Measurements from ENCODE around the gene GLB1L. TPM values are rescaled to one million over a fixed set of nuclear protein-coding genes. Genes with fewer than 3 reads are reported as not detected.

Gene GLB1L
- total RNA-seq, 1 donor = 21.0 TPM

- Histone ChIP-seq H3K36me3 (ENCODE audit: insufficient read depth, low read length) (no peaks in the 10 kb centered on the region), H3K79me2 (ENCODE audit: insufficient read depth, low read length) (no peaks in the 10 kb centered on the region), H2AFZ (ENCODE audit: low read length) (no peak overlapping the region), H3K4me1 (ENCODE audit: insufficient read depth, low read length) (peaks cover 17% of the 10 kb centered on the region), H3K4me3 (ENCODE audit: insufficient read depth, low read length) (no peak overlapping the region), H3K9me3 (ENCODE audit: low read depth, low read length) (no peaks in the 10 kb centered on the region), H4K20me1 (ENCODE audit: insufficient read depth, low read length) (no peaks in the 10 kb centered on the region), H3K4me2 (ENCODE audit: insufficient read depth, low read length) (no peak overlapping the region), H3K27me3 (ENCODE audit: insufficient read depth, low read length) (no peaks in the 10 kb centered on the region), H3K27ac (ENCODE audit: low read depth, low read length) (no peak overlapping the region)
- TF ChIP-seq CTCF (IDR thresholded peaks at IDR 0.05; ENCODE audit: extremely low read depth, low read depth, low read length) = no peak
- no peak for DNase-seq (ENCODE audit: insufficient read length, low spot score, missing footprints)
Observed at GRCh38 chr2:219272356-219272755, 27.1 kb upstream of the GLB1L start.

GRCh38 chr2:219271021-219271420 lies 25.8 kb upstream of the GLB1L start:
- Histone ChIP-seq H3K79me2 (ENCODE audit: insufficient read depth, low read length) (no peaks in the 10 kb centered on the region), H3K9me3 (ENCODE audit: low read depth, low read length) (no peaks in the 10 kb centered on the region), H3K27ac (ENCODE audit: low read depth, low read length) (no peak overlapping the region), H2AFZ (ENCODE audit: low read length) (no peak overlapping the region), H3K36me3 (ENCODE audit: insufficient read depth, low read length) (no peaks in the 10 kb centered on the region), H3K4me1 (ENCODE audit: insufficient read depth, low read length) (peaks cover 17% of the 10 kb centered on the region), H3K4me2 (ENCODE audit: insufficient read depth, low read length) (no peak overlapping the region), H4K20me1 (ENCODE audit: insufficient read depth, low read length) (no peaks in the 10 kb centered on the region), H3K27me3 (ENCODE audit: insufficient read depth, low read length) (no peaks in the 10 kb centered on the region), H3K4me3 (ENCODE audit: insufficient read depth, low read length) (no peak overlapping the region)
- no peak for TF ChIP-seq CTCF (IDR thresholded peaks at IDR 0.05; ENCODE audit: extremely low read depth, low read depth, low read length)
- no peak for DNase-seq (ENCODE audit: insufficient read length, low spot score, missing footprints)

- no peak for TF ChIP-seq CTCF (IDR thresholded peaks at IDR 0.05; ENCODE audit: extremely low read depth, low read depth, low read length)
- H3K79me2 ChIP-seq (ENCODE audit: insufficient read depth, low read length) = no peaks in the 10 kb centered on the region
- peaks cover 16% of the 10 kb centered on the region for H3K4me1 ChIP-seq (ENCODE audit: insufficient read depth, low read length)
- no peaks in the 10 kb centered on the region for H4K20me1 ChIP-seq (ENCODE audit: insufficient read depth, low read length)
- no peaks in the 10 kb centered on the region for H3K27me3 ChIP-seq (ENCODE audit: insufficient read depth, low read length)
- H3K4me3 ChIP-seq (ENCODE audit: insufficient read depth, low read length) = no peak overlapping the region
- H3K36me3 ChIP-seq (ENCODE audit: insufficient read depth, low read length) = no peaks in the 10 kb centered on the region
- DNase-seq (ENCODE audit: insufficient read length, low spot score, missing footprints) = no peak
- no peak overlapping the region for H3K27ac ChIP-seq (ENCODE audit: low read depth, low read length)
- no peaks in the 10 kb centered on the region for H3K9me3 ChIP-seq (ENCODE audit: low read depth, low read length)
- H2AFZ ChIP-seq (ENCODE audit: low read length) = no peak overlapping the region
- no peak overlapping the region for H3K4me2 ChIP-seq (ENCODE audit: insufficient read depth, low read length)
Observed at GRCh38 chr2:219270055-219270372, 24.8 kb upstream of the GLB1L start.

- no peak for TF ChIP-seq CTCF (IDR thresholded peaks at IDR 0.05; ENCODE audit: extremely low read depth, low read depth, low read length)
- Histone ChIP-seq H3K4me2 (ENCODE audit: insufficient read depth, low read length) (no peak overlapping the region), H4K20me1 (ENCODE audit: insufficient read depth, low read length) (no peaks in the 10 kb centered on the region), H3K27me3 (ENCODE audit: insufficient read depth, low read length) (no peaks in the 10 kb centered on the region), H3K9me3 (ENCODE audit: low read depth, low read length) (no peaks in the 10 kb centered on the region), H3K27ac (ENCODE audit: low read depth, low read length) (no peak overlapping the region), H3K4me1 (ENCODE audit: insufficient read depth, low read length) (peaks cover 11% of the 10 kb centered on the region), H2AFZ (ENCODE audit: low read length) (no peak overlapping the region), H3K36me3 (ENCODE audit: insufficient read depth, low read length) (no peaks in the 10 kb centered on the region), H3K79me2 (ENCODE audit: insufficient read depth, low read length) (no peaks in the 10 kb centered on the region), H3K4me3 (ENCODE audit: insufficient read depth, low read length) (no peak overlapping the region)
- no peak for DNase-seq (ENCODE audit: insufficient read length, low spot score, missing footprints)
Observed at GRCh38 chr2:219269362-219270054, 24.3 kb upstream of the GLB1L start.
